CD8-positive, alpha-beta memory T cell (primary cell): ENCODE data around the gene NHS. TPM values are rescaled to one million over a fixed set of nuclear protein-coding genes. Genes with fewer than 3 reads are reported as not detected.

Source experiments
- CTCF ChIA-PET: fragments of 350-600 bp; sonication (Branson Sonifier 250); formaldehyde crosslinking; loops from one replicate; lab custom pipeline; 2021; ENCODE audit warnings: antibody characterized with exemption; lab: Charles Lee
- POLR2A ChIA-PET: fragments of 350-600 bp; sonication (Branson Sonifier 250); formaldehyde crosslinking; loops from one replicate; lab custom pipeline; 2021; ENCODE audit warnings: antibody characterized with exemption; lab: Charles Lee
- DNase-seq, 5 donors: peaks; one replicate each; pipeline versions ENCODE4 v3.0.0 to v3.0.0-alpha.2; 2020 to 2022; ENCODE audit warnings: mixed read lengths in 1 of 5
- H3K27ac ChIP-seq: one replicate; pipeline ENCODE4 v1.7.0; 2013; ENCODE audit warnings: low read depth, mild to moderate bottlenecking, low read length, moderate library complexity
- H3K27me3 ChIP-seq: 2 replicates; pipeline ENCODE4 v1.7.0; 2013; ENCODE audit warnings: low read length, mild to moderate bottlenecking; ENCODE audit not compliant: insufficient read depth, poor library complexity, severe bottlenecking
- H3K36me3 ChIP-seq: 2 replicates; pipeline ENCODE4 v1.7.0; 2013; ENCODE audit warnings: mild to moderate bottlenecking, low read length, moderate library complexity; ENCODE audit not compliant: insufficient read depth
- H3K4me1 ChIP-seq: 2 replicates; pipeline ENCODE4 v1.7.0; 2013; ENCODE audit warnings: mild to moderate bottlenecking, low read length, moderate library complexity; ENCODE audit not compliant: insufficient read depth
- H3K4me3 ChIP-seq: 2 replicates; pipeline ENCODE4 v1.7.0; 2013; ENCODE audit warnings: mild to moderate bottlenecking, low read length
- H3K9me3 ChIP-seq: 2 replicates; pipeline ENCODE4 v1.7.0; 2013; ENCODE audit warnings: mild to moderate bottlenecking, low read length
- H3K27ac Mint-ChIP-seq, 8 donors: one replicate each; pipeline ENCODE4 v1.8.0; 2020 to 2021; ENCODE audit warnings: mixed read lengths in 8 of 8, mild to moderate bottlenecking in 6 of 8, inconsistent platforms in 3 of 8, moderate library complexity in 3 of 8
- H3K27me3 Mint-ChIP-seq, 2 donors: one replicate each; pipeline ENCODE4 v1.8.0; 2020 to 2021; ENCODE audit warnings: mixed read lengths in 2 of 2, mild to moderate bottlenecking in 1 of 2, moderate library complexity in 1 of 2
- H3K36me3 Mint-ChIP-seq, 3 donors: one replicate each; pipeline ENCODE4 v1.8.0; 2020 to 2021; ENCODE audit warnings: mixed read lengths in 3 of 3, inconsistent platforms in 1 of 3, mild to moderate bottlenecking in 1 of 3
- H3K4me1 Mint-ChIP-seq, 3 donors: one replicate each; pipeline ENCODE4 v1.8.0; 2020 to 2021; ENCODE audit warnings: mixed read lengths in 3 of 3, inconsistent platforms in 1 of 3, mild to moderate bottlenecking in 1 of 3
- H3K4me3 Mint-ChIP-seq, 7 donors: one replicate each; pipeline ENCODE4 v1.8.0; 2020 to 2021; ENCODE audit warnings: mixed read lengths in 7 of 7, mild to moderate bottlenecking in 6 of 7, moderate library complexity in 4 of 7, inconsistent platforms in 2 of 7
- H3K9me3 Mint-ChIP-seq, 5 donors: one replicate each; pipeline ENCODE4 v1.8.0; 2020 to 2022; ENCODE audit warnings: mixed read lengths in 5 of 5, mild to moderate bottlenecking in 3 of 5, moderate library complexity in 2 of 5, inconsistent platforms in 1 of 5
- polyA plus RNA-seq: library from polyadenylated mRNA; unstranded; fragments of 300-500 nt; fragmentation: Illumina TruSeq; gene quantifications from one replicate; pipeline ENCODE4 v1.2.3, GENCODE V29; 2021
- total RNA-seq, 2 experiments: library from RNA; stranded (reverse); gene quantifications; one replicate each; pipeline ENCODE4 v1.2.3, GENCODE V29; 2021

NHS gene
- total RNA-seq (10 to 100 TPM in 1 of 2 experiments, 1 to 10 TPM in 1; 9.6 to 11.3 TPM), polyA plus RNA-seq (not detected)

DNA sequence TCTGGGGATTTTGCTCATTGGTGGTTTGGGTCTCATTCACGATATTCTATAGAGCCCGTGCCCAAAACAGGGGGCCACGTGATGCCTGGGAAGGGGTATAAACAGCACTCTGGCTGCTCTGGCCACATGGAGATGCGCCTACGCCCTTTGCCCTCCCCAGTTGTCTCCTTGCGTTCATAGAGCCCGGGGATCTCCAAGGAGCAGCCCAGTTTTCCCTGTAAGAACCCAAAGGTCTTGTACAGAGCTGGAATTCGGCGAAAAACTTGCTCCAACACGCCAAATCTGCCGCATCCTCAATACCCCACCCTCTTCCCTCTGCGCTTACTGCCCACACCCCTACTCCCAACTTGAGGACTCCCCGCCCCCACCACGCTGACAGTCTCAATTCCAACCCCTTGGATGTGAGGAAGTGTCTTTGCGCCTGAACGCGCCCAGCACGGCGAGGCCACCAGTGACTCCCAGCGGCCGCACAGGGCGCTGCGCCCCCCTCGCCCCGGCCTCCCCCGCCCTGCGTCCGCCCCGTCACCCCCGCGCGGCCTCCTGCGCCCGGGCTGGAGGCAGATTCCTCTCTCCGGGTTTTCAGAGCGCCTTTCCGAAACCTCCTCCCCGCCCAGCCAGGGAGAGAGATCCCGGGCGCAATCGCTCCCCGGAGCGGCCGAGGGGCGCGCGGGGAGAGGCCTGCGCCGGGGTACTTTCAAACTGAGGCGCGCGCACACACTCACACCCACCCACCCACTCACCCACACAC, at the start of gene NHS:
Gene NHS, plus strand, starts transcription at position 582 of the 748 bp plus-strand sequence. CDS start 558 bp downstream, outside the sequence.
- ChIA-PET CTCF (no interaction called here), POLR2A (no interaction called here)
- Histone ChIP-seq H3K9me3 (no peaks in the 10 kb centered on the region), H3K4me3 (no peak within 1 kb of the TSS), H3K4me1 (no peaks in the 10 kb centered on the region), H3K36me3 (no peaks in the 10 kb centered on the region), H3K27ac (no peak within 1 kb of the TSS), H3K27me3 (no peaks in the 10 kb centered on the region)
- Mint-ChIP-seq H3K9me3 (peaks cover 0 to 5% (median 2%) of the 10 kb centered on the region in 5 donors), H3K36me3 (no peaks in the 10 kb centered on the region), H3K27ac (no peak within 1 kb of the TSS), H3K27me3 (peaks cover 18 to 25% of the 10 kb centered on the region in 2 donors), H3K4me1 (no peaks in the 10 kb centered on the region), H3K4me3 (no peak within 1 kb of the TSS)
- no peak for DNase-seq

DNA sequence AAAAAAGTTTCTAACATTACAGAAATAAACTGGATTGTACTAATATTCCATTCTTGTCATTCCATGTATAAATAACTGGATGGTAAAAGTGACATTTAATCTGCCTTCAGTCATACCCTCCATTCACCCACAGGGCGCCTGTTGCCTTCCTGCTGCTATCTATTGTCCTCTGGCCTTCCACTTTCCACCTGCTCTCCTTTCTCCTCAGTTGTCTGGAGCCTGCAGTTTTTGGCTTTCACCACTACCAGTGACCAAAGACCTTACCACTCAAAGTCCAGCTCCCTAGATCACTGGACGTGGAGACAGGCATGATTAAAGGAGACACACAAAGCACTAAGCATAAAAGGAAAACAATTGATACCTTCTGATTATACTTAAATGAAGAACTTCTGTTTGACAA, 46.2 kb upstream of the NHS start:
- Histone ChIP-seq H3K27ac (no peak overlapping the region), H3K27me3 (no peaks in the 10 kb centered on the region), H3K36me3 (no peaks in the 10 kb centered on the region), H3K4me3 (no peak overlapping the region), H3K4me1 (no peaks in the 10 kb centered on the region), H3K9me3 (no peaks in the 10 kb centered on the region)
- H3K27me3 Mint-ChIP-seq: peaks cover 0 to 3% of the 10 kb centered on the region in 2 donors
- ChIA-PET POLR2A (no interaction called here), CTCF (no interaction called here)
- H3K9me3 Mint-ChIP-seq: peaks cover 0 to 3% (median 0%) of the 10 kb centered on the region in 5 donors
- no peaks in the 10 kb centered on the region for H3K4me1 Mint-ChIP-seq
- H3K36me3 Mint-ChIP-seq: no peaks in the 10 kb centered on the region
- H3K27ac Mint-ChIP-seq: no peak overlapping the region
- no peak for DNase-seq
- no peak overlapping the region for H3K4me3 Mint-ChIP-seq

DNA sequence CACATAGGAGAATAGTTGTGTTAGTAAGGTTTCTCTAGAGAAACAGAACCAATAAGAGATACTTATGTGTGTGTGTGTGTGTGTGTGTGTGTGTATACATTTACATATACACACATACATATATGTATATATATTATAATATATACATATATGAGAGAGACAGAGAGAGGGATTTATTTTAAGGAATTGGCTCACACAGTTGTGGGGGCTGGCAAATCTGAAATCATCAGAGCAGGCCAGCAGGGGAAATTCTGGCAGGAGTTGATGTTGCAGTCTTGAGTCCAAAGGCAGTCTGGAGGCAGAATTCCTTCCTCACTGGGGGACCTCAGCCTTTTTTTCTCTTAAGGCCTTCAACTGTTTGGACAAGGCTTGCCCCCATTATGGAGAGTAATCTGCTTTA, 38.6 kb upstream of the NHS start:
- POLR2A ChIA-PET: no interaction called here
- no peaks in the 10 kb centered on the region for H3K4me1 Mint-ChIP-seq
- peaks cover 0 to 3% (median 0%) of the 10 kb centered on the region in 5 donors for H3K9me3 Mint-ChIP-seq
- H3K27me3 Mint-ChIP-seq: peaks cover 0 to 3% of the 10 kb centered on the region in 2 donors
- no peak overlapping the region for H3K27ac Mint-ChIP-seq
- H3K36me3 ChIP-seq: no peaks in the 10 kb centered on the region
- DNase-seq: no peak
- no peak overlapping the region for H3K27ac ChIP-seq
- no peaks in the 10 kb centered on the region for H3K27me3 ChIP-seq
- H3K36me3 Mint-ChIP-seq: no peaks in the 10 kb centered on the region
- H3K9me3 ChIP-seq: no peaks in the 10 kb centered on the region
- H3K4me3 Mint-ChIP-seq: no peak overlapping the region
- no peak overlapping the region for H3K4me3 ChIP-seq
- no peaks in the 10 kb centered on the region for H3K4me1 ChIP-seq
- CTCF ChIA-PET: no interaction called here

DNA sequence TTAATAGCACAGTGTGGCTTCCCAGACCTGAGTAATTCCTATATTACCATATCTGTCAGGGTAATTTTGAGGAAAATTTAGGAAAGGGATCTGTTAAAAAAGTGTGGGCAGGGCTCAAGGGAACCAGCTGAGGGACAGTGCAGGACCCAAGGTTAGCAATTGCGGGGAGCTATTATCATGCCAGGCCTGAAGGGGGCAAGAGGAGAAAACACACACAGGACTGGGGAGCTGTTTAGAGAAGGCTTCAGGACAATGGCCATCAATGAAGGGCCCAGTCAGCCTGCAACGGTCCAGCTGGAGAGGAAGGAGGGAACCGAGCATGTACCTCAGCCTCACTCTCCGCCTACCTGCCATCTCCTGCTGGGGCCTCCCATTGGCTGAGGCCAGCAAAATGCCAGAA, 19.0 kb upstream of the NHS start:
- H3K4me1 ChIP-seq: no peaks in the 10 kb centered on the region
- peaks cover 0 to 8% (median 4%) of the 10 kb centered on the region in 5 donors for H3K9me3 Mint-ChIP-seq
- POLR2A ChIA-PET: no interaction called here
- no peaks in the 10 kb centered on the region for H3K4me1 Mint-ChIP-seq
- DNase-seq: no peak
- CTCF ChIA-PET: no interaction called here
- no peak overlapping the region for H3K27ac Mint-ChIP-seq
- no peak overlapping the region for H3K4me3 ChIP-seq
- no peak overlapping the region for H3K27ac ChIP-seq
- H3K27me3 ChIP-seq: no peaks in the 10 kb centered on the region
- H3K36me3 Mint-ChIP-seq: no peaks in the 10 kb centered on the region
- H3K9me3 ChIP-seq: no peaks in the 10 kb centered on the region
- H3K4me3 Mint-ChIP-seq: no peak overlapping the region
- no peaks in the 10 kb centered on the region for H3K36me3 ChIP-seq
- peaks cover 0 to 13% of the 10 kb centered on the region in 2 donors for H3K27me3 Mint-ChIP-seq

DNA sequence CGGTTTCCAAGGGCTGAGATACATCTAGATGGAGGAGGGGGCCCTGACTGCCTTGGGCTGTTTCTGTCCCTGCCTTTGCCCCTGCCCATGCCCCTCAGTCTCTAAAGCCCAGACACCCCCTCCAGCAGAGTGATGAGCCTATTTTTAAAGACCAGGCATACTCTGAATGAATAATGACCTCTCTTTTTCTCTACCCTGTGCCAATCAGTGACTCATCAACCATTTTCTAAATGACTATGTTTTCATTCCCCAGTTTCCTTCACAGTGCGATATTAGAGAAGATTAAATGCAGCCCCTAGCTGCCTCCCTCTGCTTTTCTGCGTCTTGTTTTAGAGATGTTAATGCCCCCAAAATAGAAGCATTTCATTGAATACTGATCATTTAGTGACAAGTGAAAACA, 15.5 kb upstream of the NHS start:
- H3K27ac ChIP-seq: no peak overlapping the region
- no peaks in the 10 kb centered on the region for H3K36me3 ChIP-seq
- no peaks in the 10 kb centered on the region for H3K9me3 ChIP-seq
- Mint-ChIP-seq H3K9me3 (peaks cover 0 to 4% (median 0%) of the 10 kb centered on the region in 5 donors), H3K27ac (no peak overlapping the region), H3K4me1 (no peaks in the 10 kb centered on the region), H3K4me3 (no peak overlapping the region), H3K36me3 (no peaks in the 10 kb centered on the region), H3K27me3 (peaks cover 0 to 11% of the 10 kb centered on the region in 2 donors)
- DNase-seq: no peak
- H3K4me1 ChIP-seq: no peaks in the 10 kb centered on the region
- H3K27me3 ChIP-seq: no peaks in the 10 kb centered on the region
- POLR2A ChIA-PET: no interaction called here
- no peak overlapping the region for H3K4me3 ChIP-seq
- CTCF ChIA-PET: no interaction called here

DNA sequence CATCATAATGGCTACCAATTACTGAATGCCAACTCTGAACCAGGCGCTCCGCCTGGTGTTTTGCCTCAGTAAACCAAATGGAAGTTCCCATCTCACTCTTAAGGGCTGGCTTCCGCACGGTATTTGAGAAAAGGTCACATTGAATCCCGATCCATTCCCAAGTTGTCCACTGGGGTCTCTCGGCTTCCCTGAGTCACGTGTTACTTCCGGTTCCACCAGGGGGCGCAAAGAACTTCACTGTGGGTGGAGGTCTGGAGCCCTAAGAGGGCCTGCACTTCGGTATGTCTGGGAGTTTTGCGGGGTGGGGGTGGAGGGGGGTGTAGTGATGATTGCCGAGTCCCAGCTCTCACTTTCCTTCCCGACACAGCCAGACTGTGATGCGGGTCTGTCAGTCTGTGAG, 13.4 kb upstream of the NHS start:
- Mint-ChIP-seq H3K36me3 (no peaks in the 10 kb centered on the region), H3K4me3 (no peak overlapping the region), H3K9me3 (peaks cover 0 to 4% (median 0%) of the 10 kb centered on the region in 5 donors), H3K4me1 (no peaks in the 10 kb centered on the region), H3K27ac (no peak overlapping the region), H3K27me3 (peaks cover 0 to 9% of the 10 kb centered on the region in 2 donors)
- no peaks in the 10 kb centered on the region for H3K27me3 ChIP-seq
- CTCF ChIA-PET: no interaction called here
- no peaks in the 10 kb centered on the region for H3K36me3 ChIP-seq
- no peak overlapping the region for H3K27ac ChIP-seq
- no peaks in the 10 kb centered on the region for H3K9me3 ChIP-seq
- no peaks in the 10 kb centered on the region for H3K4me1 ChIP-seq
- POLR2A ChIA-PET: no interaction called here
- no peak overlapping the region for H3K4me3 ChIP-seq
- no peak for DNase-seq

DNA sequence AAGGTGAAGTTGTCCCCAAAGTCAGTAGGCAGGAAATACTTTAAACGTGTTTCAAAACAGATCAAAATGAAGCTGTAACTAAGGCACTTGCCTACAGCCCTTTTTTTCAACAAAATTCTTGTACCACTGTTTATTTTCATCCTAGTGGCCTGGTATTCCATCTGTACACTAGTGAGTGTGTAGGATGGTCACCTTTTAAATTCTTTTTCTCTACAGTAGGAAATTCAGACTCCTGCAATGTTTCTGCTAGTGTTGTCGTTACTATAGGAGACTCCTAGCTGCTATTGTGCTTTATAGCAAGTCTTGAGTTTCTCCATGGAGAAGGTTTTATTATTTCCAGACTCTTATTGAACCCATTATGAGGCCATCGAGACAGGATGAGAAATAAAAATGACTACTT, 7.0 kb upstream of the NHS start:
- no peaks in the 10 kb centered on the region for H3K4me1 ChIP-seq
- H3K27ac Mint-ChIP-seq: no peak overlapping the region
- H3K36me3 Mint-ChIP-seq: no peaks in the 10 kb centered on the region
- H3K9me3 Mint-ChIP-seq: peaks cover 0 to 2% (median 0%) of the 10 kb centered on the region in 5 donors
- no peak overlapping the region for H3K4me3 Mint-ChIP-seq
- no peaks in the 10 kb centered on the region for H3K9me3 ChIP-seq
- H3K4me3 ChIP-seq: no peak overlapping the region
- CTCF ChIA-PET: no interaction called here
- POLR2A ChIA-PET: no interaction called here
- no peaks in the 10 kb centered on the region for H3K36me3 ChIP-seq
- H3K4me1 Mint-ChIP-seq: no peaks in the 10 kb centered on the region
- no peak for DNase-seq
- H3K27me3 ChIP-seq: no peaks in the 10 kb centered on the region
- H3K27ac ChIP-seq: no peak overlapping the region
- peaks cover 0 to 13% of the 10 kb centered on the region in 2 donors for H3K27me3 Mint-ChIP-seq

DNA sequence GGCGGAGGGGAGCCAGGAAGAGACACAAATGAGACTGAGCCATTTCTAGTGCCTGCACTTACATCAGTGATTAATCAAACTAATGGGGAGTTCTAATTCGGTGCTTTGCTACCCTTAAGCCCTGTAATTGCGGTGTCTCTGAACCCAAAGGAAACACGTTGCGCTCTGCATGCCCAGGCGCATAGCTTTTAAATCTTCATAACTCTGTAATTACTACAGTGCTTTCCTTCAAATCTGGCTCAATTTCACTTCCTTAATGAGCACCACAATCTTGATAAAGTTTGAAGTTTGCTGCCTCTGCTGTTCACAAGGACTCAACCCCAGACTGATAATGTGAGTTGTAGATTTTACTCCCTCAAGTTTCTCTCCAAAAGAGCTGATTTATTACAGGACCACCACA, 5.7 kb upstream of the NHS start:
- DNase-seq: no peak
- Histone ChIP-seq H3K4me3 (no peak overlapping the region), H3K9me3 (no peaks in the 10 kb centered on the region), H3K4me1 (no peaks in the 10 kb centered on the region), H3K36me3 (no peaks in the 10 kb centered on the region), H3K27ac (no peak overlapping the region), H3K27me3 (no peaks in the 10 kb centered on the region)
- H3K27me3 Mint-ChIP-seq: peaks cover under 1 to 18% of the 10 kb centered on the region in 2 donors
- peaks cover 0 to 2% (median 0%) of the 10 kb centered on the region in 5 donors for H3K9me3 Mint-ChIP-seq
- H3K4me1 Mint-ChIP-seq: no peaks in the 10 kb centered on the region
- no peak overlapping the region for H3K4me3 Mint-ChIP-seq
- no peak overlapping the region for H3K27ac Mint-ChIP-seq
- no peaks in the 10 kb centered on the region for H3K36me3 Mint-ChIP-seq
- POLR2A ChIA-PET: no interaction called here
- CTCF ChIA-PET: no interaction called here
